IPS-11a (cell line): ENCODE data around the gene ACBD3.

ENCODE experiments used
- H3K4me3 ChIP-seq: one replicate; pipeline ENCODE4 v1.5.1; 2013; ENCODE audit warnings: low read depth, low read length, control low read depth

Gene ACBD3

GRCh38 chr1:226116673-226117072 lies 69.9 kb downstream of the ACBD3 start:
- H3K4me3 ChIP-seq: no peak overlapping the region

- no peak overlapping the region for H3K4me3 ChIP-seq
These were observed 73.9 kb downstream of the ACBD3 start for GRCh38 chr1:226112626-226113025.

- no peak overlapping the region for H3K4me3 ChIP-seq
These were observed 74.7 kb downstream of the ACBD3 start for GRCh38 chr1:226111883-226112261.

DNA sequence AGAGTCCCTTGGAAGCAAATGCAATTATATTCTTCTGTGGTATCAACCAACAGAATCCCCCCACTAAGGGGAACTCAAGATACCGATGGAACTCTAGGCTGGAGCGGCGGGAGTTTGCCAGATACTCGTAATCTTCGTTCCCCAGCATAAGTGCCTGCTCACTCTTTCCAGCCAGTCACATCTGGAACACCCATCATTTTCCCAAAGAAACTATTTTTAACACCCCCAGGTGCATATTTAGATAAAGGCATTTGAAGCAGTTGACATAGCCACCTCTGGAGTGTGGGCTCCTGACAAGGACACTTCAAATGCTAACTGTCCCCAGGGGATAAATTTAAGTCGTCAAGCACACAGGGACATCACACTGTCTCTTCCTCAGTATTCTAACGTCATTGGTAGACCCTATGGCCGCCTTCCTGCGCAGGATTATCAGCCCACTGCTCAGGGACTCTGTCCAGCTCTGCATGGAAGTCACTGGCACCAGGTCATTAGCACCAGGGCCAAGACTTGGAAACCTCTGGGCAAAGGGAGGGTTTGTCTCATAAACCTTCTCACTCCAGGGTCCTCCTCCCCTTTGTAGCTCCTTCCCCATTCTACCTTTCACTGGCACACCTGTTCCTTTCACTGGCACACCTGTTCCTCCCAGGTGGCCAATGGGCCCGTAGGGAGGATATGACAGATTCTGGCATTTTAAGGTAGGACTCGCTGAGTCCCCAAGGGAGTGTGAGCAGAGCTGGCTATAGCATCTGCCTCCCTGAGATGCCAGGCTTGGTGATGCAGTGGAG lies 75.3 kb downstream of the ACBD3 start:
- peak overlapping the region; percentile 63 for H3K4me3 ChIP-seq

DNA sequence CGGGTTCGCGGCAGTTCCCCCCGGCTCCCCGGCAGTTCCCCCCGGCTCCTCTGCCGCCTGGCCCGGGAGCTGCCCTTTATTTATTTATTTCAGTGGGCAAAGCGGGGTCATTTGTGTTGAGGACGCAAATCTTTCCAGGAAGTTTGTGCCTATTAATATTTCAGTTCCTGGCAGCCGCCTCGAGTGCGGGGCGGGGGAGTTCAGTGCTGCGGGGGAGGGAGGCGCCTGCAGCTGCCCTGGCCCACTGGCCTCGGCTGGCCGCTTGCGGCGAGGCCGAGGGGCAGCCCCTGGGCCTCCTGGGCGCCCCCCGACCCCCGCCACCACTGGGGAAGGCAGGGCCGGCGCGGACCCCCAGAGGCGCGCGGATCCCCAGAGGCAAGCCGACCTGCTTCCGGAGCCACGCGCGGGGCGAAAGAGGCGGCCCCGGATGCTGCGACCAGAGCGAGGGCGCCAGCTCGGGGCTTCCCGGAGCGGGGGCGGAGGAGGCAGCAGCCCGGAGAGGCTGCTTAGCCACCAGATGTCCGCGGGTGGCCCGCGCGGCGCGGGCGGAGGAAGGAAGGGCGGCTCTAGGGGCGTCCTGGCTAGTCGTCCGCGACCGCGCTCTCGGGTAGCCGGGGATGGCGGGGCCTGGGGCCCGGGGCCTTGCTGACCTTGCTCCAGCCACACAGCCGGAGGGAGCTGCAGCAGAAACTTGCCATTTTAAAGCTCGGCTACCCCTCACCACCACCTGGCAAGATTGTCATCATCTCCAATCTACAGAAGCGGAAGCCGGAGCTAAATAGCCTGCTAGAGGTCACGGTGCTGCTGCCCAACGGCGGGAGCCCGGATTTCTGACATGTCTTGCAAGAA lies 76.1 kb downstream of the ACBD3 start:
- peak overlapping the region; percentile 63 for H3K4me3 ChIP-seq

GRCh38 chr1:226109829-226110248 lies 76.7 kb downstream of the ACBD3 start:
- H3K4me3 ChIP-seq: peak overlapping the region; percentile 63

GRCh38 chr1:226108935-226109828 lies 77.4 kb downstream of the ACBD3 start:
- peak overlapping the region; percentile 63 for H3K4me3 ChIP-seq

DNA sequence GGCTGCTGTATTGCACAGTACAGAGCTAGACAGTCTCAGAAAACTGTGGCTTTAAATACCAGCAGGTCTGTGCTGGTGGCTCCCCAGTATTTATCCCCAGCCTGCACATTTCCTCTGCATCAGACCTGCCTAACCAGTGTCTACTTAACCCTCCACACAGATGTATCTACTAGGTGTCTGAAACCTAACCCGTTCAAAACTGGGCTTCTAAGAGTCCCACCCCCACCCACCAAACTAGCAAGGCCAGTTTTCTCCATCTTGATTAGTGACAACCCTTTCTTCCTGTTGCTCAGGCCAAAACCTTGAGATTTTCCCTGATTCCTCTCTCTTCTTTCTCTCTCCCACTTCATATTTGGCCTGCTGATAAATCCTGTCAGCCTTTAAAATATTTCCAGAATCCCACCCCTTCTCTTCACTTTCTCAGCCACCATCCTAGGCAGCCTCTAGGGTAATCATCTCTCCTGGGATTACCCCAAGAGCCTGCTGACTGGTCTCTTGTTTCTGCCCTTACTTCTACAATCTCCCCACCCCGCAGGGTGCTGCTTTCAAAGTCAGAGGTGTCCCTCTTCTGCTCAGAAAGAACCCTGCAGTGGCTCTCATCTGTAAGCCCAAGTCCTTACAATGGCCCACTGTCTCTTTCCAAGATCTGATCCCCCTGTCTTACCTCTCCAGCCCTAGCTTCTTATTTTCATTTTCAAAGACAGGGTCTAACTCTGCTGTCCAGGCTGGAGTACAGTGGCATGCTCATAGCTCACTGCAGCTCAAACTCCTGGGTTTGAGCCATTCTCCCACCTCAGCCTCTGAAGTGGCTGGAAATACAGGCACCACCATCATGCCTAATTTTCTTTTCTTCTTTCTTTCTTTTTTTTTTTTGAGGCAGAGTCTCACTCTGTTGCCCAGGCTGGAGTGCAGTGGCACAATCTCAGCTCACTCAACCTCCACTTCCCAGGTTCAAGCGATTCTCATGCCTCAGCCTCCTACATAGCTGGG lies 78.8 kb downstream of the ACBD3 start:
- no peak overlapping the region for H3K4me3 ChIP-seq

- H3K4me3 ChIP-seq: no peak overlapping the region
These were observed 81.8 kb downstream of the ACBD3 start for GRCh38 chr1:226104671-226105121.

GRCh38 chr1:226100436-226101391 lies 85.8 kb downstream of the ACBD3 start:
- H3K4me3 ChIP-seq: peak overlapping the region; percentile 17

GRCh38 chr1:226098870-226099835 lies 87.4 kb downstream of the ACBD3 start:
- H3K4me3 ChIP-seq: no peak overlapping the region

- H3K4me3 ChIP-seq: no peak overlapping the region
These were observed 88.5 kb downstream of the ACBD3 start for GRCh38 chr1:226097866-226098625.

GRCh38 chr1:226095286-226095685 lies 91.3 kb downstream of the ACBD3 start:
- H3K4me3 ChIP-seq: no peak overlapping the region
